ENCODE data around the gene RHBDF1. TPM values are rescaled to one million over a fixed set of nuclear protein-coding genes. Genes with fewer than 3 reads are reported as not detected.
A peak's percentile ranks its signal among the peaks of the same experiment; 100 is the strongest.

RHBDF1 gene
- total RNA-seq, 1 experiment from 2014 or later = 62.9 TPM

DNA sequence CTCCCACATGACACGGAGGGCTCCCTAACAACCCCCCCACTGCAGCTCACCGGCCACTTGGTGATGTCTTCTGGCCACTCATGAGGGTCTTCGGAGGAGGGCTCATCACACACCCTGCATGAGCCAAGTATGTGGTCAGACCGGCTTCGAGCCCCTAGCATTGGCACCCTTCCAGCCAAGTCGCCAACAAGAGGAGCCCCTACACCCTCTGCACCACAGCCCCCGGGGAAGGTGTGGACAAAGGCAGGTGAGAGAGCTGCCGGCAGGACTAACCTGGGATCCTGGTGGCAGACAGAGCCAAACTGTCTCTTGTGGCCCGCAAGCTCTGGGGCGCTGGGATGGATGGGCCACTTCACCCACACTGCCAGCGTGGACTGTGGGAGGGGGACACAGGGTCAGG is 12.3 kb downstream of the RHBDF1 start:
- H3K4me1 ChIP-seq (replicated peaks; ENCODE audit: insufficient read depth) = no peaks in the 10 kb centered on the region
- CTCF ChIA-PET = no interaction called here

DNA sequence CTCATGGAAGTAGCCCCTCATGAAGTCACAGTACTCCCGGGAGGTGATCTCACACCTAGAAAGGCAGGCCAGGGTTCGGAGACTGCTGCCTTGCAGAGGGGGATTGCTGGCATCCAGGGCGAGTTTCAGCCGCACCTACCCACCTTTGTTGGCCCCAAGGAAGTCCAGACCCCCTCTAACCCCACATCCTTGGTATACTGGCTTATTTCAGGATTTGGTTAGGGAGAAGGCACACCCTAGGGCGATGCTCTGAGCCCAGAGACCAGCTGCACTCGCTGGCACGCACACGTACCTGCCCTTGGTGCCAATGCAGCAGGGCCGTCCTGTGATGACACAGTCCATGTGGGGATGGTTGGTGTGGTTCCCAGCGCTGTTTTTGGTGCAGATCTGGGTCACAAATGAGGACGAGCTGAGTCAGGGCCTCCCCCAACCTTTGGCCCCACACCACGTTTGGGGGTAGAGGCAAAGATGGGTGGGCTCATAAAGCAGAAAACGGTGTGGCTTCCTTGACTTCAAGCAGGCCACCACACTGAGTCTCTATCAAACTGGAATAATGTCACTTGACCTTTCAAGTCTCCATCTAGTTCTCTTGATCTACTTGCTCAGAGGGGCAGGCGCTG is 12.9 kb downstream of the RHBDF1 start:
- Histone ChIP-seq H3K27me3 (ENCODE audit: insufficient read depth, low read depth) (no peaks in the 10 kb centered on the region), H3K9me2 (ENCODE audit: insufficient read depth) (no peaks in the 10 kb centered on the region), H3K4me2 (no peak overlapping the region), H3K36me3 (ENCODE audit: low read depth) (no peaks in the 10 kb centered on the region), H3K9me3 (ENCODE audit: insufficient read depth, low read depth) (no peaks in the 10 kb centered on the region), H3K4me3 (no peak overlapping the region), H3K27ac (no peak overlapping the region), H4K20me1 (ENCODE audit: insufficient read depth) (no peaks in the 10 kb centered on the region), H3K79me2 (ENCODE audit: low read depth) (0 out of 2 replicates have a peak, but pooled peaks cover 3% of the 10 kb centered on the region), H3F3A (ENCODE audit: insufficient read depth, low read depth) (no peaks in the 10 kb centered on the region), H2AFZ (no peak overlapping the region), H3K4me1 (replicated peaks; ENCODE audit: insufficient read depth) (no peaks in the 10 kb centered on the region; the same call in 1 of the 2 replicates)
- no peak for DNase-seq
- no peak for TF ChIP-seq EZH2 (IDR thresholded peaks at IDR 0.05; ENCODE audit: low read depth)
- TF ChIP-seq, protein P1, sequence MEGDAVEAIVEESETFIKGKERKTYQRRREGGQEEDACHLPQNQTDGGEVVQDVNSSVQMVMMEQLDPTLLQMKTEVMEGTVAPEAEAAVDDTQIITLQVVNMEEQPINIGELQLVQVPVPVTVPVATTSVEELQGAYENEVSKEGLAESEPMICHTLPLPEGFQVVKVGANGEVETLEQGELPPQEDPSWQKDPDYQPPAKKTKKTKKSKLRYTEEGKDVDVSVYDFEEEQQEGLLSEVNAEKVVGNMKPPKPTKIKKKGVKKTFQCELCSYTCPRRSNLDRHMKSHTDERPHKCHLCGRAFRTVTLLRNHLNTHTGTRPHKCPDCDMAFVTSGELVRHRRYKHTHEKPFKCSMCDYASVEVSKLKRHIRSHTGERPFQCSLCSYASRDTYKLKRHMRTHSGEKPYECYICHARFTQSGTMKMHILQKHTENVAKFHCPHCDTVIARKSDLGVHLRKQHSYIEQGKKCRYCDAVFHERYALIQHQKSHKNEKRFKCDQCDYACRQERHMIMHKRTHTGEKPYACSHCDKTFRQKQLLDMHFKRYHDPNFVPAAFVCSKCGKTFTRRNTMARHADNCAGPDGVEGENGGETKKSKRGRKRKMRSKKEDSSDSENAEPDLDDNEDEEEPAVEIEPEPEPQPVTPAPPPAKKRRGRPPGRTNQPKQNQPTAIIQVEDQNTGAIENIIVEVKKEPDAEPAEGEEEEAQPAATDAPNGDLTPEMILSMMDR (conservative IDR thresholded peaks at IDR 0.05) = no peak
- no TSS peak for BruUV-seq (replicated peaks)
- ChIA-PET POLR2A (ENCODE audit: unreplicated experiment) (no interaction called here), CTCF (no interaction called here)
- intact Hi-C loops (cut with micrococcal nuclease; ENCODE audit: unreplicated experiment) = no loop called here

More for the DNA sequence above, 12.3 kb downstream of the RHBDF1 start:
- Histone ChIP-seq H3K4me3 (no peak overlapping the region), H2AFZ (no peak overlapping the region), H3K36me3 (ENCODE audit: low read depth) (no peaks in the 10 kb centered on the region), H3K9me3 (ENCODE audit: insufficient read depth, low read depth) (no peaks in the 10 kb centered on the region), H3K4me2 (no peak overlapping the region), H3K27me3 (ENCODE audit: insufficient read depth, low read depth) (no peaks in the 10 kb centered on the region), H4K20me1 (ENCODE audit: insufficient read depth) (peaks cover 5% of the 10 kb centered on the region), H3K9me2 (ENCODE audit: insufficient read depth) (no peaks in the 10 kb centered on the region), H3F3A (ENCODE audit: insufficient read depth, low read depth) (no peaks in the 10 kb centered on the region), H3K27ac (no peak overlapping the region), H3K79me2 (ENCODE audit: low read depth) (0 out of 2 replicates have a peak, but pooled peaks cover under 1% of the 10 kb centered on the region)
- BruUV-seq (replicated peaks) = TSS peak; percentile 17
- DNase-seq = no peak
- POLR2A ChIA-PET (ENCODE audit: unreplicated experiment) = no interaction called here
- TF ChIP-seq, protein P1 (conservative IDR thresholded peaks at IDR 0.05) = no peak
- no peak for TF ChIP-seq EZH2 (IDR thresholded peaks at IDR 0.05; ENCODE audit: low read depth)
- intact Hi-C loops (cut with micrococcal nuclease; ENCODE audit: unreplicated experiment) = no loop called here

DNA sequence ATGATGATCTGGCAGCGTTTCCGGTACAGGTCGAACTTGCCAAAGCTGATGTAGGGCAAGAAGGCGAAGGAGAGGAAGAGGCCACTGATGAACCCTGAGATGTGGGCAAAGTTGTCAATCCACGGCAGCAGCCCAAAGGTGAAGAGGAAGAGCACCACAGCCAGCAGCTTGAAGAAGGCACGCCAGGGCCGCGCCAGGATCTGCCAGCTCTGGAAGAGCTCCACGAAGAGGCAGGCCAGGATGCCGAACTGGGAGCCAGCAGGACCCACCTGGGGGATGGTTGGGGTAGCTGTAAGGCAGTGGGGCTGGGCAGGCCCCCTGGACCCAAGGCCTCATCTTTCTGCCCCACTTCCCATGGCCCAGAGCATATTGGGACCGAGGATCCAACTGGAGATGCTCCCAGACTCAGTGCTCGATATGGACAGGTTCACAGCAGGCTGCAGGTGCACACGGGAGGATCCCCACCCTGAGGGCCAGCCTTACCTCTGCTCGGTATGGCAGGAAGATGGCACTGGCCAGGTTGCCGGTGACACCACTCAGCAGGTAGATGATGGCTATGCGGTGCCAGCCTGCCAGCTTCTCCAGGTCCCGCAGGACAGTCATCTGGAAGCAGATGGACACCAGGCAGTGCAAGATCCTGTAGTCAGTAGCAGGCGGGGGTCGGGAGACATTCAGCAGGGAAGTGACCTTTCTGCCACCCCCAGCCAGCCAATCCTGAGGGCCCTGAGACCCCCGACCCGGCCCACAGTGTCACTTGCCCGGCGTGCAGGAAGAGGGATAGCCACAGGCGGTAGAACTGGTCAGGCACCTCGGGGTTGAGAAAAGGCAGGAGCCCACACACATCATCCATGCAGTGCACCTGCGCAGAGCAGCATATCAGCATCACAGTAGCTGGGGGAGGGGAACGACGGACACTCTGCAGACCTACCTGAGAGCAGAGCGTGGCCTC is 13.7 kb downstream of the RHBDF1 start:
- Histone ChIP-seq H3K4me1 (replicated peaks; ENCODE audit: insufficient read depth) (no peaks in the 10 kb centered on the region; the same call in 1 of the 2 replicates), H3K4me2 (no peak overlapping the region), H3K27me3 (ENCODE audit: insufficient read depth, low read depth) (no peaks in the 10 kb centered on the region), H3K79me2 (ENCODE audit: low read depth) (peaks cover 10% of the 10 kb centered on the region; the same call in 1 of the 2 replicates), H3K4me3 (no peak overlapping the region), H3K9me2 (ENCODE audit: insufficient read depth) (no peaks in the 10 kb centered on the region), H3K27ac (no peak overlapping the region), H2AFZ (no peak overlapping the region), H3F3A (ENCODE audit: insufficient read depth, low read depth) (no peaks in the 10 kb centered on the region), H4K20me1 (ENCODE audit: insufficient read depth) (no peaks in the 10 kb centered on the region), H3K9me3 (ENCODE audit: insufficient read depth, low read depth) (no peaks in the 10 kb centered on the region), H3K36me3 (ENCODE audit: low read depth) (no peaks in the 10 kb centered on the region)
- TF ChIP-seq EZH2 (IDR thresholded peaks at IDR 0.05; ENCODE audit: low read depth) = no peak
- TF ChIP-seq, protein P1 (conservative IDR thresholded peaks at IDR 0.05) = no peak
- ChIA-PET CTCF (no interaction called here), POLR2A (ENCODE audit: unreplicated experiment) (no interaction called here)
- intact Hi-C loops (cut with micrococcal nuclease; ENCODE audit: unreplicated experiment) = no loop called here
- DNase-seq = no peak
- BruUV-seq (replicated peaks) = no TSS peak

All from PC-9 (cell line).